IPS DF 4.7 (cell line): ENCODE results near the gene ST13.
"Not testable (repeated sequence)": the region's sequence is repeated elsewhere in the genome, so short reads cannot be mapped to it uniquely, and the experiment has no call there.

ENCODE experiments used
- DNase-seq: peaks from one replicate; pipeline ENCODE4 v3.0.0-alpha.2; 2013; ENCODE audit warnings: low spot score; ENCODE audit errors: extremely low read depth

Gene ST13

GRCh38 chr22:40856513-40857308 lies at the start of gene ST13, which contains the start of gene XPNPEP3:
ST13 (minus strand) TSS chr22:40856639; CDS start chr22:40856540, 99 bp downstream.
XPNPEP3 (plus strand) TSS chr22:40857148; CDS start chr22:40857182, 34 bp downstream.
- DNase-seq, result peak; percentile 87

GRCh38 chr22:40904101-40904500 lies 47.7 kb upstream of the ST13 start:
- no peak for DNase-seq

- DNase-seq, result no peak
These were observed 42.5 kb upstream of the ST13 start for GRCh38 chr22:40898850-40899357.

- no peak for DNase-seq
These were observed 38.0 kb upstream of the ST13 start for GRCh38 chr22:40894417-40894816.

- DNase-seq, result no peak
These were observed 34.4 kb upstream of the ST13 start for GRCh38 chr22:40890881-40891280.

- no peak for DNase-seq
These were observed 32.7 kb upstream of the ST13 start for GRCh38 chr22:40889116-40889515.

- DNase-seq, result no peak
These were observed 22.5 kb upstream of the ST13 start for GRCh38 chr22:40878922-40879321.

GRCh38 chr22:40877488-40877887 lies 21.0 kb upstream of the ST13 start:
- DNase-seq, result no peak

- DNase-seq, result no peak
These were observed 20.5 kb upstream of the ST13 start for GRCh38 chr22:40876907-40877306.

GRCh38 chr22:40875111-40875510 lies 18.7 kb upstream of the ST13 start:
- no peak for DNase-seq

- DNase-seq, result no peak
These were observed 17.6 kb upstream of the ST13 start for GRCh38 chr22:40874016-40874415.

- DNase-seq, result not testable (repeated sequence)
These were observed 11.9 kb upstream of the ST13 start for GRCh38 chr22:40868379-40868778.

- no peak for DNase-seq
These were observed 10.7 kb upstream of the ST13 start for GRCh38 chr22:40867109-40867508.

GRCh38 chr22:40862537-40862936 lies 6.1 kb upstream of the ST13 start:
- DNase-seq, result no peak

GRCh38 chr22:40862013-40862412 lies 5.6 kb upstream of the ST13 start, which contains the start of gene DNAJB7:
DNAJB7 (minus strand) TSS chr22:40862113; CDS start chr22:40861994, 119 bp downstream.
- DNase-seq, result no peak

GRCh38 chr22:40857309-40857855 lies 943 bp upstream of the ST13 start:
- no peak for DNase-seq

GRCh38 chr22:40855979-40856512 lies 393 bp downstream of the ST13 start:
- no peak for DNase-seq

- DNase-seq, result no peak
These were observed 1.1 kb downstream of the ST13 start for GRCh38 chr22:40855071-40855978.

- no peak for DNase-seq
These were observed 2.5 kb downstream of the ST13 start for GRCh38 chr22:40853961-40854360.

- DNase-seq, result no peak
These were observed 3.1 kb downstream of the ST13 start for GRCh38 chr22:40853333-40853732.

GRCh38 chr22:40845816-40846215 lies 10.6 kb downstream of the ST13 start:
- DNase-seq, result not testable (repeated sequence)
